ENCODE results near the gene SULT1C2. TPM values are rescaled to one million over a fixed set of nuclear protein-coding genes. Genes with fewer than 3 reads are reported as not detected.

Gene SULT1C2
- total and polyA plus RNA-seq, 9 of the 15 experiments (the other 6 are each of a cell fraction or from before 2014, with no cell fraction given) = 0.22 TPM; not detected in 8

- TF ChIP-seq ZNF609 (CRISPR knock-in tag; IDR thresholded peaks at IDR 0.05; ENCODE audit: borderline replicate concordance) (no peak), ZBTB12 (CRISPR knock-in tag; IDR thresholded peaks at IDR 0.05) (no peak), PCBP2 (IDR thresholded peaks at IDR 0.05; ENCODE audit: low read depth, low read length, poor library complexity, severe bottlenecking) (no peak), DLX4 (CRISPR knock-in tag; IDR thresholded peaks at IDR 0.05) (no peak), NFIX (CRISPR knock-in tag; IDR thresholded peaks at IDR 0.05; ENCODE audit: low read depth) (no peak), FOXO4 (CRISPR knock-in tag; IDR thresholded peaks at IDR 0.05) (no peak), ZBED1 (IDR thresholded peaks at IDR 0.05) (no peak), SRSF9 (IDR thresholded peaks at IDR 0.05; ENCODE audit: borderline replicate concordance, low read depth, low read length) (no peak), RBM34 (IDR thresholded peaks at IDR 0.05; ENCODE audit: borderline replicate concordance, insufficient read depth, low read length) (no peak), ZKSCAN1 (IDR thresholded peaks at IDR 0.05; ENCODE audit: low read depth, low read length) (no peak)
Measured at GRCh38 chr2:108346827-108347226, 58.1 kb downstream of the SULT1C2 start (continued).
